ENCODE results near the gene INPP5E. TPM values are rescaled to one million over a fixed set of nuclear protein-coding genes. Genes with fewer than 3 reads are reported as not detected.
A peak's percentile ranks its signal among the peaks of the same experiment; 100 is the strongest.

Gene INPP5E
- total RNA-seq (2014; rRNA removed) (10.7 and 12.2 TPM in 2 replicates), Bru-seq, nascent RNA (percentile 44 among the genes with signal in this experiment), BruChase-seq, experiment 1, labeled RNA remaining after a 6-hour chase (percentile 63 among the genes with signal in this experiment), BruChase-seq, experiment 2, labeled RNA remaining after a 2-hour chase (percentile 57 among the genes with signal in this experiment)
- long read RNA-seq, transcript INPP5E-201 (10 exons, 3,394 nt) = major isoform, 14 of 41 reads
- long read RNA-seq, partial matches to known transcripts = 3 of 41 reads
- long read RNA-seq, other reads (novel, unspliced or antisense) = 24 of 41 reads

- H3K4me1 ChIP-seq (ENCODE audit: insufficient read depth, low read length) = peaks cover 14% of the 10 kb centered on the region
- peaks cover 4% of the 10 kb centered on the region; the same call in 1 of the 2 replicates for H3K36me3 ChIP-seq (ENCODE audit: low read depth, low read length)
- no peaks in the 10 kb centered on the region for H3K9me2 ChIP-seq (replicated peaks; ENCODE audit: low read length)
- no TSS peak for BruUV-seq (replicated peaks)
- no peaks in the 10 kb centered on the region for H3F3A ChIP-seq (ENCODE audit: low read length, unreplicated experiment)
- H3K79me2 ChIP-seq (ENCODE audit: low read length) = peaks cover 41% of the 10 kb centered on the region
- no peak within 1 kb of the TSS for H3K27ac ChIP-seq (ENCODE audit: low read length)
- no peaks in the 10 kb centered on the region for H3K27me3 ChIP-seq (ENCODE audit: low read length)
- ATAC-seq (peak; percentile 77), DNase-seq (peak; percentile 63)
- intact Hi-C loops (cut with micrococcal nuclease) = no loop called here
- H3K9me3 ChIP-seq (ENCODE audit: low read length) = no peaks in the 10 kb centered on the region
- POLR2A ChIA-PET (ENCODE audit: unreplicated experiment) = no interaction called here
- H3K4me3 ChIP-seq (ENCODE audit: low read length) = peak within 1 kb of the TSS; percentile 87
- H4K20me1 ChIP-seq (ENCODE audit: low read length) = peaks cover 8% of the 10 kb centered on the region; the same call in 1 of the 2 replicates
- CTCF ChIA-PET = interaction anchor here (0.7 kb wide), 1 partner anchor 814 kb away, joined by 4 read pairs; no protein-coding TSS in a partner anchor
- TF ChIP-seq CTCF (conservative IDR thresholded peaks at IDR 0.05; ENCODE audit: low read depth, low read length) (peak; percentile 35), EZH2phosphoT487 (IDR thresholded peaks at IDR 0.05; ENCODE audit: borderline replicate concordance, low read length) (no peak)
- H2AFZ ChIP-seq (ENCODE audit: low read length) = peak within 1 kb of the TSS; percentile 59
- peak within 1 kb of the TSS; percentile 87 for H3K4me2 ChIP-seq (ENCODE audit: low read length)
- H3K9ac ChIP-seq (ENCODE audit: low read length) = peak within 1 kb of the TSS; percentile 78
Measured at GRCh38 chr9:136439481-136440408, at the start of gene INPP5E. Gene INPP5E, minus strand, starts transcription at chr9:136439845. Its CDS starts 426 bp downstream, at chr9:136439419.

- Histone ChIP-seq H3K9me2 (replicated peaks; ENCODE audit: low read length) (no peaks in the 10 kb centered on the region), H3K4me1 (ENCODE audit: insufficient read depth, low read length) (peaks cover 3% of the 10 kb centered on the region; the same call in 1 of the 2 replicates), H3K4me3 (ENCODE audit: low read length) (no peak overlapping the region), H4K20me1 (ENCODE audit: low read length) (no peaks in the 10 kb centered on the region), H3K36me3 (ENCODE audit: low read depth, low read length) (no peaks in the 10 kb centered on the region), H3K4me2 (ENCODE audit: low read length) (no peak overlapping the region), H2AFZ (ENCODE audit: low read length) (no peak overlapping the region), H3K27ac (ENCODE audit: low read length) (no peak overlapping the region), H3K79me2 (ENCODE audit: low read length) (no peaks in the 10 kb centered on the region), H3K9ac (ENCODE audit: low read length) (no peak overlapping the region), H3K27me3 (ENCODE audit: low read length) (no peaks in the 10 kb centered on the region), H3F3A (ENCODE audit: low read length, unreplicated experiment) (no peaks in the 10 kb centered on the region), H3K9me3 (ENCODE audit: low read length) (no peaks in the 10 kb centered on the region)
- ATAC-seq = peak; percentile 31; the same call in 1 of the 2 replicates
- no TSS peak for BruUV-seq (replicated peaks)
- CTCF ChIA-PET = no interaction called here
- POLR2A ChIA-PET (ENCODE audit: unreplicated experiment) = no interaction called here
- TF ChIP-seq EZH2phosphoT487 (IDR thresholded peaks at IDR 0.05; ENCODE audit: borderline replicate concordance, low read length) (no peak), CTCF (conservative IDR thresholded peaks at IDR 0.05; ENCODE audit: low read depth, low read length) (peak; percentile 86)
- DNase-seq = peak; percentile 72
- intact Hi-C loops (cut with micrococcal nuclease) = loop anchor here (1.0 to 10.0 kb wide), 3 partner anchors 56 to 204 kb away; partner anchors contain the start of gene NOTCH1
Measured at GRCh38 chr9:136488247-136489214, 48.9 kb upstream of the INPP5E start.

All from PC-3 (cell line).